GM19455 (cell line): ENCODE results near the gene EML6.

Experiments used
- ATAC-seq: cut with Tn5 transposase; IDR thresholded peaks from one replicate; pipeline ENCODE4 v1.9.1; 2021; ENCODE audit not compliant: unreplicated experiment

The EML6 gene

GRCh38 chr2:54939446-54940118 is 216.1 kb downstream of the EML6 start:
- no peak for ATAC-seq

GRCh38 chr2:54940723-54941122 is 217.3 kb downstream of the EML6 start:
- ATAC-seq, result no peak

GRCh38 chr2:54941248-54941984 is 218.0 kb downstream of the EML6 start:
- ATAC-seq, result no peak

GRCh38 chr2:54942373-54942772 is 218.9 kb downstream of the EML6 start:
- ATAC-seq, result no peak

- no peak for ATAC-seq
Observed at GRCh38 chr2:54944724-54945326, 221.4 kb downstream of the EML6 start.

GRCh38 chr2:54945391-54946219 is 222.1 kb downstream of the EML6 start:
- ATAC-seq, result no peak

- ATAC-seq, result no peak
Observed at GRCh38 chr2:54946220-54946805, 222.9 kb downstream of the EML6 start.

GRCh38 chr2:54947136-54947535 is 223.7 kb downstream of the EML6 start:
- ATAC-seq, result no peak

GRCh38 chr2:54947646-54948045 is 224.2 kb downstream of the EML6 start:
- no peak for ATAC-seq

- no peak for ATAC-seq
Observed at GRCh38 chr2:54948120-54948519, 224.7 kb downstream of the EML6 start.

GRCh38 chr2:54949431-54949830 is 226.0 kb downstream of the EML6 start:
- no peak for ATAC-seq

GRCh38 chr2:54950811-54951210 is 227.3 kb downstream of the EML6 start:
- ATAC-seq, result no peak

- ATAC-seq, result no peak
Observed at GRCh38 chr2:54952425-54952824, 229.0 kb downstream of the EML6 start.

- no peak for ATAC-seq
Observed at GRCh38 chr2:54952978-54953456, 229.6 kb downstream of the EML6 start.

- no peak for ATAC-seq
Observed at GRCh38 chr2:54954158-54954557, 230.7 kb downstream of the EML6 start.

GRCh38 chr2:54954705-54955357 is 231.4 kb downstream of the EML6 start:
- no peak for ATAC-seq

GRCh38 chr2:54955358-54956110 is 232.1 kb downstream of the EML6 start:
- no peak for ATAC-seq

- no peak for ATAC-seq
Observed at GRCh38 chr2:54956111-54956627, 232.7 kb downstream of the EML6 start.

GRCh38 chr2:54957321-54957999 is 234.0 kb downstream of the EML6 start:
- no peak for ATAC-seq
